Gastroesophageal sphincter (tissue), 4 donors: ENCODE results near the gene MAP3K1. TPM values are rescaled to one million over a fixed set of nuclear protein-coding genes. Genes with fewer than 3 reads are reported as not detected.

ENCODE experiments used
- ATAC-seq: fragments of 150-250 bp; one replicate; pipeline ENCODE4 v1.9.1; 2016; ENCODE audit warnings: mild to moderate bottlenecking, moderate library complexity
- H3K27ac ChIP-seq, 4 donors: fragments of 200-600 bp; sonication (generic) in 3 of 4; 1 replicate in 3 of 4; 2 replicates in 1 of 4; pipeline ENCODE4 v1.5.1; 2016 to 2019
- H3K27me3 ChIP-seq: fragments of 200-600 bp; sonication (generic); one replicate; pipeline ENCODE4 v1.5.1; 2019
- H3K36me3 ChIP-seq, 2 donors: fragments of 200-600 bp; sonication (generic); one replicate each; pipeline ENCODE4 v1.5.1; 2019; ENCODE audit warnings: control low read depth in 1 of 2
- H3K4me1 ChIP-seq, 3 donors: fragments of 200-600 bp; sonication (generic); 1 replicate in 2 of 3; 2 replicates in 1 of 3; pipeline ENCODE4 v1.5.1; 2016 to 2019; ENCODE audit warnings: control low read depth in 2 of 3
- H3K4me3 ChIP-seq, 2 donors: fragments of 200-600 bp; sonication (generic); one replicate each; pipeline ENCODE4 v1.5.1; 2019; ENCODE audit warnings: mild to moderate bottlenecking in 1 of 2, moderate library complexity in 1 of 2
- H3K9me3 ChIP-seq, 3 donors: fragments of 200-600 bp; sonication (generic); one replicate each; pipeline ENCODE4 v1.5.1; 2017 to 2019; ENCODE audit warnings: control low read depth in 2 of 3
- EP300 ChIP-seq: sonication (generic); formaldehyde crosslinking; IDR thresholded peaks from one replicate; pipeline ENCODE4 v1.6.1; 2017; ENCODE audit warnings: antibody characterized with exemption, mild to moderate bottlenecking
- POLR2A ChIP-seq, 2 donors: fragments of 450-650 bp; IDR thresholded peaks; one replicate each; pipeline ENCODE4 v1.6.1; 2017; ENCODE audit warnings: antibody characterized with exemption in 2 of 2, mild to moderate bottlenecking in 2 of 2, moderate library complexity in 1 of 2
- POLR2AphosphoS5 ChIP-seq: sonication (generic); formaldehyde crosslinking; IDR thresholded peaks from one replicate; pipeline ENCODE4 v1.6.1; 2017; ENCODE audit warnings: antibody characterized with exemption
- WGBS, 2 donors: methylation state at CpG; one replicate each; pipeline ENCODE4 v1.1.5; 2018; ENCODE audit warnings: low coverage in 1 of 2; 5-methylcytosine and 5-hydroxymethylcytosine counted together
- total RNA-seq, 4 donors: library from RNA; depleted of rRNA; stranded (reverse); fragments of >200 nt; gene quantifications; one replicate each; pipeline ENCODE4 v1.1.0, GENCODE V29; 2016
- TF ChIP-seq, protein P1 (sequence below), 4 experiments: fragments of 200-600 bp in 2 of 4; fragments of 450-650 bp in 2 of 4; sonication (generic) in 1 of 4; IDR thresholded peaks; one replicate each; pipeline ENCODE4 v1.5.1; 2017 to 2019; ENCODE audit warnings: antibody characterized with exemption in 4 of 4, mild to moderate bottlenecking in 2 of 4, moderate library complexity in 2 of 4

MAP3K1 gene
- total RNA-seq, 4 donors from 2014 or later = 7.6 to 16.0 (median 9.7) TPM

DNA sequence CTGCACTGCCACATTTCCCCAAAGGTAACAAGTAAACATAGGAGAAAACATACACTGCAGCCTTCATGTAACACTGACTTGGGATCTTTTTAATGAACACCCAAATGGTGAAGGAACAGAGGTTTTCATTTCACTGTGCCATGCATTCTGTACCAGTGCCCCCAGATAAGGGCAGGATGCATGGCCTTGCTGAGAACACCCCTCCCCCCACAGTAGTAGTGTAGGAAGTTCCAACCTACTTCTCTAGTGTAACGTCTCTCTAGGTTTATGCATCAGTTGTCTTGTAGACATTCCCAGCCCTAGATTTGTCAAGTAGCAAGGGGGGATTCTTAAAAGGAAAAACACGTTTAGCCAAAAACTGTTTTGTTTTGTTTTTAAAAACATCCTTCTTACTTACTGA, 29.9 kb downstream of the MAP3K1 start:
- 45 to 64% methylated on average over 2 of the region's 2 CpGs for WGBS, 2 donors
- TF ChIP-seq POLR2AphosphoS5 (no peak), EP300 (no peak), POLR2A (IDR thresholded peaks at IDR 0.05) (no peak)
- TF ChIP-seq, protein P1, sequence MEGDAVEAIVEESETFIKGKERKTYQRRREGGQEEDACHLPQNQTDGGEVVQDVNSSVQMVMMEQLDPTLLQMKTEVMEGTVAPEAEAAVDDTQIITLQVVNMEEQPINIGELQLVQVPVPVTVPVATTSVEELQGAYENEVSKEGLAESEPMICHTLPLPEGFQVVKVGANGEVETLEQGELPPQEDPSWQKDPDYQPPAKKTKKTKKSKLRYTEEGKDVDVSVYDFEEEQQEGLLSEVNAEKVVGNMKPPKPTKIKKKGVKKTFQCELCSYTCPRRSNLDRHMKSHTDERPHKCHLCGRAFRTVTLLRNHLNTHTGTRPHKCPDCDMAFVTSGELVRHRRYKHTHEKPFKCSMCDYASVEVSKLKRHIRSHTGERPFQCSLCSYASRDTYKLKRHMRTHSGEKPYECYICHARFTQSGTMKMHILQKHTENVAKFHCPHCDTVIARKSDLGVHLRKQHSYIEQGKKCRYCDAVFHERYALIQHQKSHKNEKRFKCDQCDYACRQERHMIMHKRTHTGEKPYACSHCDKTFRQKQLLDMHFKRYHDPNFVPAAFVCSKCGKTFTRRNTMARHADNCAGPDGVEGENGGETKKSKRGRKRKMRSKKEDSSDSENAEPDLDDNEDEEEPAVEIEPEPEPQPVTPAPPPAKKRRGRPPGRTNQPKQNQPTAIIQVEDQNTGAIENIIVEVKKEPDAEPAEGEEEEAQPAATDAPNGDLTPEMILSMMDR (IDR thresholded peaks at IDR 0.05) = no peak
- Histone ChIP-seq H3K27ac (no peak overlapping the region), H3K9me3 (no peaks in the 10 kb centered on the region), H3K4me1 (peaks cover 0 to 73% (median 0%) of the 10 kb centered on the region in 3 donors), H3K36me3 (no peaks in the 10 kb centered on the region), H3K4me3 (no peak overlapping the region), H3K27me3 (no peaks in the 10 kb centered on the region)
- no peak for ATAC-seq

DNA sequence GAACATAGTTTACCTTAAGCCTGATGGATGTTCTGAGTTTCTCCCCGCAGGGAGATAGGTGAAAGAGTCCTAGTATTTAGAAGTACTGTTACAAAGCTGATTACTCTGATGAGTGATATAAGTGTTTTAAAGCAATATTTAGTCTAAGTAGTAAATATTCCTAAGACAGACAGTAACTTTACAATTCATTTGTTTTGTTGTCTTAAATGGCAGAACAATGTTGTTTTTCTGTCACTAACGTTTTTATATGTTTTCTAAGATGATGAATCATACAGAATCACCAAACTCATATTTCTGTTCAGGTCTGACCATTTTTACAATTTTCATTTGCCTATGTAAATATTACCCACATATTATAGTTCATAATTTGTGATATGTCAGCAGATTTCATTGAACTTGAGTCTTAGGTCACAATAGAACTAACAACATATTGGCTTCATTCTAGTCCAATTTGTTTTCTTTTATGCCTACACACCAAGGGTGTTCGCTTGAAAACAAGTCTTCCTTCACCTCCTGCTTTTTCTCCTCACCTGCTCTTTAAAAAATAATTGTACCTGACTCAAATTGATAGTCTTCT, 30.6 kb downstream of the MAP3K1 start:
- no peaks in the 10 kb centered on the region for H3K36me3 ChIP-seq
- ATAC-seq = no peak
- 54 to 67% methylated on average over 3 of the region's 3 CpGs for WGBS, 2 donors
- H3K27me3 ChIP-seq = no peaks in the 10 kb centered on the region
- peaks cover 0 to 71% (median 0%) of the 10 kb centered on the region in 3 donors for H3K4me1 ChIP-seq
- H3K9me3 ChIP-seq = no peaks in the 10 kb centered on the region
- no peak overlapping the region for H3K4me3 ChIP-seq
- no peak overlapping the region for H3K27ac ChIP-seq
- TF ChIP-seq, protein P1 (IDR thresholded peaks at IDR 0.05) = no peak
- no peak for TF ChIP-seq POLR2A (IDR thresholded peaks at IDR 0.05)
- TF ChIP-seq EP300 = no peak
- no peak for TF ChIP-seq POLR2AphosphoS5

DNA sequence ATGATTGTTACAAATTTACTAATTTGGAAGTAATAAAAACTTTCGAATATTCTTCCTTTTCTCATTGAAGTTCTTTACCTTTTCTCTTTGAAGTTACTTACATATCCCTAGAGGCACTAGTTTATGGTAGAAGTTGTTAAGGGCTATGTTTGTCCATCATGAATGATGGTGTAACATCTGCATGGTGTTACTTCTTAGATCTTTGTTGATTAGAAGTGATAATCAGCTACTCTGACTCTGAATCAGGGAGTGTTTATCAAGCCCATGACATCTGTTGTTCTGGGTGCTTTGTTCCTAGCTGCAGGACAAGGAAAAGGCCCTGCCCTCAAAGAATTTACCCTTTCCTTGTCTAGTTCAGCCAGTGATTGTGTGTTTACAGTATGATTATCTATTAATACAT, 32.9 kb downstream of the MAP3K1 start:
- peaks cover 7 to 73% (median 10%) of the 10 kb centered on the region in 3 donors for H3K4me1 ChIP-seq
- no peak for ATAC-seq

DNA sequence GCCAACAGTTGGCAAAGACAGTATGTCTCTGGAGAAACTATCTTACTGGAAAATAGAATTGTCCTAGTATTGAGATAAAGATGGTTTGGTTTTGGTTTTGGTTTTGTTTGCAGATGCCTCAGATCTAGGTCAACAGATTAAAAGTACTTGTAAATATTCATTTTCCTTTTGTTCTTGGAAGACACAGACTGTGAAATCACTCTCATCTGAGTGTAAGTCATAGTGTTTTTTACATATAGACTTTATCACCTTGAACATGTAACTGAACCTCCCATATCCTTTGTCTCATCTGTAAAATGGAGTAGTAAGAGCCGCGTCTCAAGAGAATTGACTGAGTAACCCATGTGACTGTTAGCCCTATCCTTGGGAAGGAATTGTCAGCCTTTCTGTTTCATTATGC, 34.3 kb downstream of the MAP3K1 start:
- H3K27me3 ChIP-seq = no peaks in the 10 kb centered on the region
- H3K4me3 ChIP-seq = no peak overlapping the region
- H3K9me3 ChIP-seq = no peaks in the 10 kb centered on the region
- no peaks in the 10 kb centered on the region for H3K36me3 ChIP-seq
- WGBS, 2 donors = 100% methylated on average over 2 of the region's 2 CpGs
- no peak for ATAC-seq
- no peak overlapping the region for H3K27ac ChIP-seq
- TF ChIP-seq EP300 (no peak), POLR2A (IDR thresholded peaks at IDR 0.05) (no peak), POLR2AphosphoS5 (no peak)
- TF ChIP-seq, protein P1 (IDR thresholded peaks at IDR 0.05) = no peak
- peaks cover 7 to 82% (median 10%) of the 10 kb centered on the region in 3 donors for H3K4me1 ChIP-seq

More for the DNA sequence above, 32.9 kb downstream of the MAP3K1 start:
- WGBS, 2 donors = 73 to 82% methylated on average over 1 of the region's 1 CpG
- Histone ChIP-seq H3K27me3 (no peaks in the 10 kb centered on the region), H3K27ac (no peak overlapping the region), H3K4me3 (no peak overlapping the region), H3K9me3 (no peaks in the 10 kb centered on the region), H3K36me3 (no peaks in the 10 kb centered on the region)
- TF ChIP-seq POLR2AphosphoS5 (no peak), POLR2A (IDR thresholded peaks at IDR 0.05) (no peak), EP300 (no peak)
- TF ChIP-seq, protein P1 (IDR thresholded peaks at IDR 0.05) = no peak

DNA sequence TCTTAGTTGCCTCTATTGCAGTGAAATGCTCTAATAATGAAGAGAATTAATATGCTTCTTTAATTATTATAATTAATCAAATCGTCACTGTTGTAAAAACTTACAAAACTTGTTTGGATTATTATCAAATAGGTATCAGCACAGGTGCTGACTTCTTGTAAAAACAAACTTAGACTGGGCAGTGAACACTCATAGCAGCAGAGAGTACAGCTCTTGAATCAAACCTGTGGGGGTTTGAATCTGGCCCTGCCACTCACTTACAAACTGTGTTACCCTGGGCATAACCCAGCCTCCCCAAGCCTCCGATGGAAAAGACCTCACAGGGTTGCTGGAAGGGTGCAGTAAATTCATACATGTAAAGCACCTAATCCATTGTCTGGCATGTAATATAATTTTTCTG, 35.1 kb downstream of the MAP3K1 start:
- no peaks in the 10 kb centered on the region for H3K9me3 ChIP-seq
- 94 to 100% methylated on average over 2 of the region's 2 CpGs for WGBS, 2 donors
- H3K27ac ChIP-seq = no peak overlapping the region
- TF ChIP-seq POLR2AphosphoS5 (no peak), EP300 (no peak), POLR2A (IDR thresholded peaks at IDR 0.05) (no peak)
- TF ChIP-seq, protein P1 (IDR thresholded peaks at IDR 0.05) = no peak
- H3K4me3 ChIP-seq = no peak overlapping the region
- H3K36me3 ChIP-seq = no peaks in the 10 kb centered on the region
- H3K4me1 ChIP-seq = peaks cover 7 to 82% (median 10%) of the 10 kb centered on the region in 3 donors
- no peaks in the 10 kb centered on the region for H3K27me3 ChIP-seq
- ATAC-seq = no peak
